ENCODE results near the gene MAP3K4.

DNA sequence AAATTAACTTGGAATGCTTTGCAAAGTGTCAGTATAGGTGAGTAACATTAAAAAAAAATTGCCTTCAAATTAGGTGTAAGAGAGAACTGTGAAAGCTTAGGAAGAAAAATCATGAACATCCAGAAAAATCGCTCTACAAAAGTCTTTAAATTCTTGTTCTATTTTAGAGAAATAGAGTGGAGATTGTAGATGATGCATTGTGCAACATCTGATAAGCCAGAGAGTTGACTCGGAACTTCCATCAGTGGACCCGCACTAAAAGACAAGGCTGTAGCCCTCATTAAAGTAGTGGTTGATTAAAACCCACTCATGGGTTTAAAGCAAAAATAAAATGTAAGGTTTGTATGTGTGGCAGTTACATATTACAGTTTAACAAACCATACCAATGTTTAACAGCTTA lies 35.8 kb downstream of the MAP3K4 start:
- TF ChIP-seq, protein P1, sequence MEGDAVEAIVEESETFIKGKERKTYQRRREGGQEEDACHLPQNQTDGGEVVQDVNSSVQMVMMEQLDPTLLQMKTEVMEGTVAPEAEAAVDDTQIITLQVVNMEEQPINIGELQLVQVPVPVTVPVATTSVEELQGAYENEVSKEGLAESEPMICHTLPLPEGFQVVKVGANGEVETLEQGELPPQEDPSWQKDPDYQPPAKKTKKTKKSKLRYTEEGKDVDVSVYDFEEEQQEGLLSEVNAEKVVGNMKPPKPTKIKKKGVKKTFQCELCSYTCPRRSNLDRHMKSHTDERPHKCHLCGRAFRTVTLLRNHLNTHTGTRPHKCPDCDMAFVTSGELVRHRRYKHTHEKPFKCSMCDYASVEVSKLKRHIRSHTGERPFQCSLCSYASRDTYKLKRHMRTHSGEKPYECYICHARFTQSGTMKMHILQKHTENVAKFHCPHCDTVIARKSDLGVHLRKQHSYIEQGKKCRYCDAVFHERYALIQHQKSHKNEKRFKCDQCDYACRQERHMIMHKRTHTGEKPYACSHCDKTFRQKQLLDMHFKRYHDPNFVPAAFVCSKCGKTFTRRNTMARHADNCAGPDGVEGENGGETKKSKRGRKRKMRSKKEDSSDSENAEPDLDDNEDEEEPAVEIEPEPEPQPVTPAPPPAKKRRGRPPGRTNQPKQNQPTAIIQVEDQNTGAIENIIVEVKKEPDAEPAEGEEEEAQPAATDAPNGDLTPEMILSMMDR (conservative IDR thresholded peaks at IDR 0.05; ENCODE audit: low read depth, low read length) = no peak
- no peak for TF ChIP-seq EZH2phosphoT487 (IDR thresholded peaks at IDR 0.05; ENCODE audit: borderline replicate concordance, low read length)
